ENCODE results near the gene BEND3.

- TF ChIP-seq CTCF (IDR thresholded peaks at IDR 0.05) = no peak
- no peak for TF ChIP-seq POLR2AphosphoS5 (IDR thresholded peaks at IDR 0.05)
- TF ChIP-seq POLR2A (IDR thresholded peaks at IDR 0.05) = no peak
- no peak for TF ChIP-seq EP300 (IDR thresholded peaks at IDR 0.05)
These were observed 53.9 kb downstream of the BEND3 start for GRCh38 chr6:107061125-107062020.

Measured in suprapubic skin (tissue), 4 donors.